GM04504 (cell line): ENCODE data around the gene TKFC.
A peak's percentile ranks its signal among the peaks of the same experiment; 100 is the strongest.

Source experiments
- DNase-seq: peaks from one replicate; pipeline ENCODE4 v3.0.0-alpha.2; 2012; ENCODE audit warnings: low read depth

TKFC gene, protein sequence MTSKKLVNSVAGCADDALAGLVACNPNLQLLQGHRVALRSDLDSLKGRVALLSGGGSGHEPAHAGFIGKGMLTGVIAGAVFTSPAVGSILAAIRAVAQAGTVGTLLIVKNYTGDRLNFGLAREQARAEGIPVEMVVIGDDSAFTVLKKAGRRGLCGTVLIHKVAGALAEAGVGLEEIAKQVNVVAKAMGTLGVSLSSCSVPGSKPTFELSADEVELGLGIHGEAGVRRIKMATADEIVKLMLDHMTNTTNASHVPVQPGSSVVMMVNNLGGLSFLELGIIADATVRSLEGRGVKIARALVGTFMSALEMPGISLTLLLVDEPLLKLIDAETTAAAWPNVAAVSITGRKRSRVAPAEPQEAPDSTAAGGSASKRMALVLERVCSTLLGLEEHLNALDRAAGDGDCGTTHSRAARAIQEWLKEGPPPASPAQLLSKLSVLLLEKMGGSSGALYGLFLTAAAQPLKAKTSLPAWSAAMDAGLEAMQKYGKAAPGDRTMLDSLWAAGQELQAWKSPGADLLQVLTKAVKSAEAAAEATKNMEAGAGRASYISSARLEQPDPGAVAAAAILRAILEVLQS

GRCh38 chr11:61332797-61333549 lies at the start of gene TKFC, which contains the start of gene DDB1:
TKFC (plus strand) TSS chr11:61333228; CDS start chr11:61334729, 1,501 bp downstream.
DDB1 (minus strand) TSS chr11:61333105; CDS start chr11:61332968, 137 bp downstream.
- DNase-seq = peak; percentile 79

- DNase-seq = no peak
These were observed 49.4 kb upstream of the TKFC start for GRCh38 chr11:61283613-61284012.

- no peak for DNase-seq
These were observed 45.6 kb upstream of the TKFC start for GRCh38 chr11:61287338-61287977.

DNA sequence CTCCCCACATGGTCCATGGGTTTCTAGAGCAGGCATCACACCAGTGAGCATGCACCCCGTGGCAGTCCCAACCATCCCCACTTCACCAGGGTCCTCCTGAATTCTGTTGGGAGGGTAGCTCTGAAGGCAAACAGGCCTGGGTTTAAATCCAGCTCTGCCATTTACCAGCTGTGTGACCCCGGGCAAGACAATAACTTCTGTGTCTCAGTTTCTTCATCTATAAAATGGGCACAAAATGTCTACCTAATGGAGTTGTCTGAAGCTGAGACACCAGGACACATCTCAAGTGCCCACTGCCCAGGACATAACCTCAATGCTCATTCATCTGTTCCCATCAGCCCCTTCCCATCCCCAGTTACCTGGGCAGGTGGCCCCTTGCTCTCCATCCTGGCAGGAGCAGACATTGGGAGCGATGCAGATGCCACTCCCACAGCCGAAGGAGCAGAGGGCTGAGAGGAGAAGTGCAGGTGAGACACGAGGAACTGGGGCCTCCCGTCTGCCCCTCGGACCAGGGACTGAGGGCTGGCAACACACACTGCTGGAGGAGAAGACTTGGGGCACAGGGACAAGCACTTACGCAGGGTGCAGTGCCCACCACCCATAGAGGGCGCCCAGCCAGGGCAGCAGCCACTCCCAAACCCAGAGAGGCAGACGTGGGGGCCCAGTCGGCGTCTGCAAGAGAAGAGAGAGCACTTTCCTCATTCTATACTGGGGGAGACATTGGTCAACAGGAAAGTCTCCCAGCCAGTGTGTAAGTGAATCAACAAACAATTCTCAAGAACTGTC lies 41.9 kb upstream of the TKFC start:
- no peak for DNase-seq

DNA sequence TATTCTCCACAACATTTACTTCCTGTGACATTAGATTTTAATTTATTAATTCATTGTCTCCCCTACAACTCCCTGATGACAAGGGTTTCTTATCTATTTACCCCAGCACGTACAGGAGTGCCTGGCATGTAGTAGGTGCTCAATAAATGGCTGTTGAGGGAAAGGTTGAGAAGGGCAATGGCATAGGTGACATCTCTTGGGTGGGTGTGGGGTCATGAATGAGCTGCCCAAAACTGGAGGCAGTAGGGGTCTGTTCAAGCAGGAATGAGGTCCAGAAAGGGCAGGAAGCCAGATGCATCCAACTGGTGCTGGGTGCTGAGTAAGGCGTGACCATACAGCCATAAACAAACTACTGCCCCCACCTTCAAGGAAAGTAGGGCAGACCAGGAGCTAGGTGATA lies 40.7 kb upstream of the TKFC start:
- DNase-seq = no peak

GRCh38 chr11:61293867-61294716 lies 38.9 kb upstream of the TKFC start:
- peak; percentile 16 for DNase-seq

GRCh38 chr11:61294717-61295595 lies 38.1 kb upstream of the TKFC start, which contains the start of gene VWCE:
VWCE (minus strand) TSS chr11:61295316; CDS start chr11:61295037, 279 bp downstream.
- DNase-seq = peak; percentile 11

- no peak for DNase-seq
These were observed 37.5 kb upstream of the TKFC start for GRCh38 chr11:61295596-61295926.

DNA sequence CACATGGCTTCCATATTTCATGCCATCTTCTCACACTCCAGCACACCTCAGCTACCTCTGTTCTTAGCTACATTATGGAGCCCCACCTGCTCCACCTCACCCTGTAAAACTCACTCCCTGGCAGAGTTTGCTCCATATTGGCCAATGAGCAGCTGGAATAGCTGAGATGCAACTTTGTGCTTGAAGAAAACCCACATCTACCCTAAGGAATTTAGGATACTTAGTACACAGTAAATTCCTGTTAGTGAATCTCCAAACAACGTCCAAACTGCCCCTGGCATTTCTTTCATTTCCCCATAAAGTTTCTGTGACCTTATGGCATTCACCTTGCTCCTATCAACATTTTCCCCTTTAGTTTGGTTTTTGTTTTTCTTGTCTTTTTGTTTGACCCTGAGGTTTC lies 35.7 kb upstream of the TKFC start:
- no peak for DNase-seq

- DNase-seq = peak; percentile 65
These were observed 35.3 kb upstream of the TKFC start for GRCh38 chr11:61297746-61298145.

GRCh38 chr11:61298663-61299244 lies 34.3 kb upstream of the TKFC start:
- DNase-seq = no peak

- DNase-seq = no peak
These were observed 30.5 kb upstream of the TKFC start for GRCh38 chr11:61302550-61302949.

- DNase-seq = no peak
These were observed 29.3 kb upstream of the TKFC start for GRCh38 chr11:61303725-61304124.

DNA sequence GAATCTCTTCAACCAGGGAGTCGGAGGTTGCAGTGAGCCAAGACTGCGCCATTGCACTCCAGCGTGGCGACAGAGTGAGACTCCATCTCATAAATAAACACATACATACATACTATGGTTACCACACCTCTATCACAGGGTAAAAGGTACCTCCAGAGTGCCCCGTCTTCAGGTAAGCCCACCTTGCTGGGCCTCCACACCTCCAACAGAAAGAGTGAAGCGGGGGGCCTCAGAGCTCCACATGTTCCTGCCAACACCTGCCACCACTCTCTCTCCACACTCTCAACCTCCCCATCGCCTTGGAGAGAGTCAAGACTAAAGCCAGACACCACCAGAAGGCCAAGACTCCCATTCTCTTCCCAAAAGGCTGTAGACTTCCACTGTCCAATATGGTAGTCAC lies 27.6 kb upstream of the TKFC start:
- no peak for DNase-seq

DNA sequence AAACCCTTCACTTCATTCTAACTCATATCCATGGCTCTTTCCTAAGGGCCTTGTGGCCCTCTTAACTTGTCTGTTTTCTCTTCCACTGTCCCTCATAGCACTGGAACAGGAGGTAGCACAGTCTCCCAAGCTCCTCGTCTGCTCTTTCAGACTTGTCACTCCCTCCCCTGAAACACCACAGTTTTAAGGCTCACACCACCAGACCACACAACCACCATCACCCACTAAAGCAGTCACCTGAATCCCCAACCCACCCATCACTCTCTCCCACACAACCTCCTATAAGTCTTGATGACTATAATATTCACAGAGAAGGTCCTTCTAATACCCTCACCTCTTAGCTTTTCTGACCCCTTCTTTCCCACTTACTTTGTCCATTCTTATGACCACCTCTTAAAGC lies 26.8 kb upstream of the TKFC start:
- DNase-seq = no peak

GRCh38 chr11:61307354-61307753 lies 25.7 kb upstream of the TKFC start:
- DNase-seq = no peak

- DNase-seq = no peak
These were observed 23.9 kb upstream of the TKFC start for GRCh38 chr11:61309141-61309540.

- no peak for DNase-seq
These were observed 23.3 kb upstream of the TKFC start for GRCh38 chr11:61309739-61310138.

GRCh38 chr11:61310749-61311148 lies 22.3 kb upstream of the TKFC start:
- no peak for DNase-seq
